Stimulated activated memory B cell treated with anti-CD40 and anti-IgM and Interleukin-4, amounts not matched to agents 10 μg/mL and 1 μg/mL and 100 μg/mL, for 72 hours (primary cell): ENCODE measurements around the gene PRDM4.

Experiments used
- ATAC-seq: fragments of 150-1000 bp; cut with Tn5 transposase; 2 replicates; pipeline ENCODE4 v1.10.0; 2021
- H3K27ac Mint-ChIP-seq: one replicate; pipeline ENCODE4 v1.8.0; 2022; ENCODE audit warnings: mild to moderate bottlenecking, mixed read lengths
- H3K27me3 Mint-ChIP-seq: one replicate; pipeline ENCODE4 v1.8.0; 2022; ENCODE audit warnings: mixed read lengths
- H3K36me3 Mint-ChIP-seq: one replicate; pipeline ENCODE4 v1.8.0; 2022; ENCODE audit warnings: mixed read lengths
- H3K4me1 Mint-ChIP-seq: one replicate; pipeline ENCODE4 v1.8.0; 2022; ENCODE audit warnings: mixed read lengths
- H3K4me3 Mint-ChIP-seq: one replicate; pipeline ENCODE4 v1.8.0; 2022; ENCODE audit warnings: mild to moderate bottlenecking, moderate library complexity, mixed read lengths
- H3K9me3 Mint-ChIP-seq: one replicate; pipeline ENCODE4 v1.8.0; 2022; ENCODE audit warnings: mixed read lengths

PRDM4 gene, protein sequence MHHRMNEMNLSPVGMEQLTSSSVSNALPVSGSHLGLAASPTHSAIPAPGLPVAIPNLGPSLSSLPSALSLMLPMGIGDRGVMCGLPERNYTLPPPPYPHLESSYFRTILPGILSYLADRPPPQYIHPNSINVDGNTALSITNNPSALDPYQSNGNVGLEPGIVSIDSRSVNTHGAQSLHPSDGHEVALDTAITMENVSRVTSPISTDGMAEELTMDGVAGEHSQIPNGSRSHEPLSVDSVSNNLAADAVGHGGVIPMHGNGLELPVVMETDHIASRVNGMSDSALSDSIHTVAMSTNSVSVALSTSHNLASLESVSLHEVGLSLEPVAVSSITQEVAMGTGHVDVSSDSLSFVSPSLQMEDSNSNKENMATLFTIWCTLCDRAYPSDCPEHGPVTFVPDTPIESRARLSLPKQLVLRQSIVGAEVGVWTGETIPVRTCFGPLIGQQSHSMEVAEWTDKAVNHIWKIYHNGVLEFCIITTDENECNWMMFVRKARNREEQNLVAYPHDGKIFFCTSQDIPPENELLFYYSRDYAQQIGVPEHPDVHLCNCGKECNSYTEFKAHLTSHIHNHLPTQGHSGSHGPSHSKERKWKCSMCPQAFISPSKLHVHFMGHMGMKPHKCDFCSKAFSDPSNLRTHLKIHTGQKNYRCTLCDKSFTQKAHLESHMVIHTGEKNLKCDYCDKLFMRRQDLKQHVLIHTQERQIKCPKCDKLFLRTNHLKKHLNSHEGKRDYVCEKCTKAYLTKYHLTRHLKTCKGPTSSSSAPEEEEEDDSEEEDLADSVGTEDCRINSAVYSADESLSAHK

DNA sequence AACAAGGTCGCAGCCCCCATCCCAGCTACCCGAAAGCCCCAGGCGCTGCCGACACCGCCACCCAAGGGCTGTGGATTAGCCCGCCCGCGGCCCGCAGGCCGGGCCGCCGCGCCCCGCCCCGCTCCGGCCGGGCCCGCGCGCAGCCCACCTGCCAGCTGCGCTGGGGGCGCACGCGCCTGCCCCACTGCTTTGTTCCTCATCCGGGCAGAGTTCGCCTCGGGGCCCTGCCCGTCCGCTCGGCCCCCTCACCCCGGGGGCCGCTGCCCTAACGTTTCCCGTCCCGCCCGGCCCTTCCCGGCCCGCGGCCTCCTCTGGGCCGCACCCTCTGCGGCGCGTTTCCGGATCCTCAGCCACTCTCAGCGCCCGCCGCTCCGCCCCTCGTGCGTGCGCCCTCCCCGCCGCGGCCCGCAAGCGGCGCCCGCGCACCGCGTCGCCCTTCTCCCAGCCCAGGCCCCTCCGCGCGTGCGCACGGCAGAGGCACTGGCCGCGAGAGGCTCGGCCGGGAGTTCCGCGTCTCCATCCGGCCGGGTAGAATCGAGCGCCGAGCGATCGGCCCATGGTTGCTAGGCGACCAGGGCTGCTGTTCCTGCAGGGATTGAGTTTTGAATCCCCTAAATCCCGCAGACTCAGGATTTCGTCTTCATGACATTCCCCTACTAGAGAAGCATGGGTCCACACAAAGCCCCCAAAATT, at the start of gene PRDM4:
PRDM4 (minus strand) TSS at position 329 of the 693 bp plus-strand sequence. CDS start 622 bp downstream, outside the sequence.
- Mint-ChIP-seq H3K4me1 (peaks cover 25% of the 10 kb centered on the region), H3K27ac (peak within 1 kb of the TSS; percentile 79), H3K27me3 (no peaks in the 10 kb centered on the region)

DNA sequence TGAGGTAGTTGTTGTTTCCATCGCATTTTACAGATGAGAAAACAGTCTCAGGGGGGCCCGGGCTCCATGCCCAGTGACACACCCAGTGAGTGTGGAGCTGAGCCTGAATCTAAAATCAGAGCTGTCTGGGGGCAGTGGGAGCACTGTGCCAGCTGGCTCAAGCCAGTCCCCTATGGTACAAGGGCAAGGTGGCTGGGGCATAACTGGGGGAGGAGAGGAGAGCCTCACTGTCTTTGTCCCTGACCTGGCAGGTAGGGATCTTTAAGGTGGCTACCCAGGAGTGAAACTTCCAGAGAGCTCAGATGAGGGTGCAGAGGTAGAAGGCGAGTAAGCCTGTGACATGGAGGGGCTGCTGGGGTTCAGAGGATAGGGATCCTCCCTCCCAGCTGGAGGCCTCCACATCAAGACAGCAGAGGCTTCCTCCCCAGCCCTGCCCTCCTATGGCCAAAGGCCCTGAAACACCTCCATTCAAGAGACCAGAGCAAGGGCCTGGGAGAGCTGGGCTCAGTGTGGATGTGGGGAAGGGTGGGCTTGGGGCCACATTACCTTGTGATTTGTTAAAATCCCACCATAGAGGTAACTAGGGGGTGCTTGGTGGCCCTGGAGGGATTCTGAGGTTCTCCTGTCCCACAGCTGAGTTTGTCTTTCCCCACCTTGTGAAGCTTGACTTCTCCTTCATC, 46.7 kb upstream of the PRDM4 start:
- Mint-ChIP-seq H3K9me3 (no peaks in the 10 kb centered on the region), H3K27ac (no peak overlapping the region), H3K36me3 (no peaks in the 10 kb centered on the region), H3K4me3 (no peak overlapping the region), H3K27me3 (no peaks in the 10 kb centered on the region), H3K4me1 (no peaks in the 10 kb centered on the region)
- ATAC-seq, result peak; percentile 39

More for the DNA sequence above, at the start of gene PRDM4:
- Mint-ChIP-seq H3K4me3 (peak within 1 kb of the TSS; percentile 91), H3K36me3 (peaks cover 8% of the 10 kb centered on the region), H3K9me3 (no peaks in the 10 kb centered on the region)
- ATAC-seq, result peak; percentile 98

DNA sequence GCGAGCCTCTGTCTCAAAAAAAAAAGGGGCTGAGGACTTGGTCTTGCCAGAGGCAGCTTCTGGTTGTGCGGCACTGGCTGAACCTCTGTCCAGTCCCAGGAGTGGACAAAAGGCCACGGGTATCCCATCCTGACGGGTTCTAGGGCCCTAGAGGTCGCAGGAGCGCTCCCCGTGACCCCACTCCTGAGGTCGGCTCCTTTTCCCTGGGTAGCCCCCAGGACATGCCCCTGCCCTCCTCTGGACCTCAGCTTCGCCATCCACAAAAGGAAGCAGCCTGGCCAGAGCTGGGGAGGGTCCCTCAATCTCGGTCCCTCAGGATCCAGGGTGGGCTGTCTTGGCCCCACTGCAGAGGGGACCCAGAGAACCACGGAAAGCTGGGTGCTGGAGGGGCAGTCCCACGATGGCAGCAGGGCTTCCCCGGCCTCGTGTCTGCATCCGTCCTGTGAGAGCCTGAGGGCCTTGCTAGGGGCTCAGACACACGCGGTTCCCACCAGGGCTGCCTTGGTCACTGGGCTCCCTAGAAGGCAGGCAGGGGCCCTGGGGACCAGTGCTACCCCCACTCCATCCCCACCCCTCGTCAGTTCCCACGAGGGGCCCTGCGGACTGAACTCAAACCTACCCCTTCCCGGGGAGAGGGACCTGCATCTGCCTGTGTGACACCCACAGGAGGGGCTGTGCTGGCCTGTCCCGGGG, 44.7 kb upstream of the PRDM4 start:
- Mint-ChIP-seq H3K27me3 (no peaks in the 10 kb centered on the region), H3K27ac (no peak overlapping the region)
- ATAC-seq, result peak; percentile 42

DNA sequence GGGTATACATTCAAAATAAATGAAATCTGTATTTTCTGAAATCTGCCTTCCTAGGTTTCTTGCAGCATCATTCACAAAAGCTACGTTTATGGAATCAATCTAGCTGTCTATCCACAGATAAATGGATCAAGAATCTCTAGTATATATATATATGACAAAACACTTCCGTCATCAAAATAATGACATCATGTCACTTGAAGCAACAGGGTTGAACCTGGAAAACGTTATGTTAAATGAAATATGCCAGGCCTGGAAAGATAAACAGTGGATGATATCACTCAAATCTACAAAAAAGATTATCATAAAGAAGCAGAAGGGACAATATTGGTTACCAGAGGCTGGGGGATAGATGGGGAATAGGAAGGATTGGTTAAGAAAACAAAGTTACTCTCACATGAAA, 42.2 kb upstream of the PRDM4 start:
- Mint-ChIP-seq H3K27me3 (no peaks in the 10 kb centered on the region), H3K9me3 (no peaks in the 10 kb centered on the region), H3K36me3 (no peaks in the 10 kb centered on the region), H3K4me3 (no peak overlapping the region), H3K4me1 (peaks cover 10% of the 10 kb centered on the region), H3K27ac (no peak overlapping the region)
- ATAC-seq, result no peak

More for the DNA sequence above, 44.7 kb upstream of the PRDM4 start:
- Mint-ChIP-seq H3K9me3 (no peaks in the 10 kb centered on the region), H3K36me3 (no peaks in the 10 kb centered on the region), H3K4me3 (no peak overlapping the region), H3K4me1 (peaks cover 7% of the 10 kb centered on the region)

DNA sequence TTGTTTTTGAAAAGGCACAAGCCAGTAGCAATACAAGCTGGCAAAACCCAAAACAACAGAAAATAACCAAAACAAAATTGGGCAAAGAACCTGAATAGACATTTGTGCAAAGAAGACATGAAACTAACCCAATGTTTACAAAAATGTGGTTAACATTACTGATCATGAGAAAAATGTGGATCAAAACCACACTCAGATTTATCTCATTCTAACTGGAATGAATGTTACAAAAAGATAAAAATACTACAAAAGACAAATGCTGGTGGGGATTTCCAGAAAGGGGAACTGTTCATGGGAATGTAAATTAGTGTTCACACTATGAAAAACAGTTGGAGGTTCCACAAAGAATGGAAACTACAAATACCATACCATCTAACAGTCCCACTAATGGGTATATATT, 40.2 kb upstream of the PRDM4 start:
- ATAC-seq, result no peak
- Mint-ChIP-seq H3K9me3 (no peaks in the 10 kb centered on the region), H3K36me3 (no peaks in the 10 kb centered on the region), H3K4me3 (no peak overlapping the region), H3K4me1 (peaks cover 10% of the 10 kb centered on the region), H3K27ac (no peak overlapping the region), H3K27me3 (no peaks in the 10 kb centered on the region)

DNA sequence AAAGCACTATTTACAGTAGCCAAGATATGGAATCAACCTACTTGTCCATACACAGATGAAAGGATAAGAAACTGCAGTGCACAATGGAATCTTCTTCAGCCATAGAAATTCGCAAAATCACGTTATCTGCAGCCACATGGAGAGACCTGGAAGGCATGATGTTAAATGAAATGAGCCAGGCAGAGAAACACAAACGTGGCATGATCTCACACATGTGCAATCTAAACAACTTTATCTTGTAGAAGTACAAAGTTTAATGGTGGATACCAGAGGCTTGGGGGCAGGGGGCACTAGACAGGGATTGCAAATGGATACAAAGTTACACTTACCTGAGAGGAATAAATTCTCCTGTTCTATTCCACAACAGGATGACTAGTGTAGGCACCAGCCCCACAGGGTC, 37.6 kb upstream of the PRDM4 start:
- ATAC-seq, result no peak
- no peak overlapping the region for H3K4me3 Mint-ChIP-seq

DNA sequence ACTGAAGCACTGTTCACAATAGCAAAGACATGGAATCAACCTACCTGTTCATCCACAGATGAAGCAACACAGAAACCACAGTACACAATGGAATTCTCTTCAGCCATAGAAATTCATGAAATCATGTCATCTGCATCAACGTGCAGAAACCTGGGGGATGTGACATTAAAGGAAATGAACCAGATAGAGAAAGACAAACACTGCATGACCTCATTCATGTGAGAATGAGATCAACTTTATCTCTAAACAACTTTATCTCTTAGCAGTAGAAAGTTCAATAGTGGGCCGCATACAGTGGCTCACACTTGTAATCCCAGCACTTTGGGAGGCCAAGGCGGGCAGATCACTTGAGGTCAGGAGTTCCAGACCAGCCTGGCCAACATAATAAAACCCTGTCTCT, 33.5 kb upstream of the PRDM4 start:
- no peak for ATAC-seq
- Mint-ChIP-seq H3K9me3 (peaks cover 2% of the 10 kb centered on the region), H3K36me3 (peaks cover 10% of the 10 kb centered on the region), H3K4me1 (no peaks in the 10 kb centered on the region), H3K4me3 (no peak overlapping the region), H3K27me3 (peaks cover 18% of the 10 kb centered on the region), H3K27ac (no peak overlapping the region)

More for the DNA sequence above, 37.6 kb upstream of the PRDM4 start:
- Mint-ChIP-seq H3K27ac (no peak overlapping the region), H3K4me1 (peaks cover 10% of the 10 kb centered on the region), H3K27me3 (peaks cover 2% of the 10 kb centered on the region), H3K9me3 (no peaks in the 10 kb centered on the region), H3K36me3 (no peaks in the 10 kb centered on the region)

DNA sequence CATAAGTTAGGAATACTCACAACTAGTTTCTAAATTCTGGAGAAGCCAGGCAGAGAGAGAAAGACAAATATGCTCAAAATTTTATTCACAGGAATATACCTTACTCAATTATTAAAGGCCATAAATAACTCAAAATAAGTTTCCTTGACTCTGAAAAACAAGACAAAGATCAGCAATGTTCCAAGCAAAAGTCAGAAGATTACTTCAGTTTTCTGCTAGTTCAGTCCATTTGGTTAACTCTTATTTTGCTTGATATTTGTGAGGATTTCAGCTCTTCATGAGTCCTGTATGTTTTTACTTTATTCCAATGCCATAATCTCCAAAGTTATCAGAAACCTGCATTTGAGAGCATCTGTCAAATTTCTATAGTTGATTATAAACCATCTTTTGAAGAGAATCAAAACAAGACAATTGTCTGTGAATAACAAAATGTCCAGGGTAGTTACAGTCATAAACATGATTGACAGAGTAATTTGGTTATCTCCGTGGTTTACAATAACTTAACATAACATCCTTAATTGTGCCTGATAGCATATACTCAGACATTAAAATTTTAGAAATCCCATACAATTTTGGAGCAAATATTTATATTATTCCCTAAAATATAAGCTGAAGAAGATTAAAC, 30.6 kb upstream of the PRDM4 start:
- Mint-ChIP-seq H3K27me3 (peaks cover 28% of the 10 kb centered on the region), H3K9me3 (peaks cover 2% of the 10 kb centered on the region), H3K4me3 (no peak overlapping the region), H3K4me1 (no peaks in the 10 kb centered on the region), H3K27ac (no peak overlapping the region), H3K36me3 (peaks cover 10% of the 10 kb centered on the region)
- ATAC-seq, result no peak

DNA sequence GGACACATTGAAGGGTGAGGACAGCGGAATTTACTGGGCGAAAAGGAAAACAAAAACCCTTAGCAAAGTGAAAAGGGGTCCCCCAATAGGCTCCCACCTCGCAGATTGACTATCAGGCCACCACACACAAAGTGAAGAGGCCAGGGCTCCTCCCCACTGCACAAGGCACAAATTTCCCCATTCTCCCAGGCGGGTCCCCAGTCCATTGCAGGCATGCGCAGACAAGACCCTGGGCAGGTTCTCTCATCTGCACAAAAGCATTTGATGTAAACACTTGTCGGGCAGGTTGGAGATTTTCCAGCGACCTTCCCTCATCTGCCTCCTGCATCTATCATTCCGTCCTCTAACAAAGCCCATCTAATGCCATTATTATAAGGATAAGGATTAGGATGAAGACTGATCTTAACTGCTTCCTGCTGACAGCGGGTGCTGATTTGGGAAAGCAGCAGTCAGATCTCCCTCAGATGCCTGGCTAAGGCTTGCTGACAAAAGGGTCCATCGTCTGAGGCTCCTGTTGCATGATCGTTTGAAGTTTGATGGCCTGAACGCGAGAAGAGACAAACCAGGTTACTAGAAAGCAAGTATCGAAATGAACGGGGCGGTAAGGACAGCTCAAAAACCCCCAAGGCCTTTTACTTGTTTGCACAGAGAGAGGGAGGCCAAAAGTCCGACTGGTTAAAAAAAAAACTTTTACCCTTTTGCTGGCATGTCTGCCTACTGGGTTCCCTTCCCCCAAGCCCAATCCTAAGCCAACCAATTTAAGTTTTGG, 27.9 kb upstream of the PRDM4 start:
- Mint-ChIP-seq H3K9me3 (peaks cover 2% of the 10 kb centered on the region), H3K36me3 (peaks cover 10% of the 10 kb centered on the region), H3K4me1 (peaks cover 5% of the 10 kb centered on the region), H3K4me3 (no peak overlapping the region), H3K27ac (no peak overlapping the region), H3K27me3 (peaks cover 28% of the 10 kb centered on the region)
- no peak for ATAC-seq

DNA sequence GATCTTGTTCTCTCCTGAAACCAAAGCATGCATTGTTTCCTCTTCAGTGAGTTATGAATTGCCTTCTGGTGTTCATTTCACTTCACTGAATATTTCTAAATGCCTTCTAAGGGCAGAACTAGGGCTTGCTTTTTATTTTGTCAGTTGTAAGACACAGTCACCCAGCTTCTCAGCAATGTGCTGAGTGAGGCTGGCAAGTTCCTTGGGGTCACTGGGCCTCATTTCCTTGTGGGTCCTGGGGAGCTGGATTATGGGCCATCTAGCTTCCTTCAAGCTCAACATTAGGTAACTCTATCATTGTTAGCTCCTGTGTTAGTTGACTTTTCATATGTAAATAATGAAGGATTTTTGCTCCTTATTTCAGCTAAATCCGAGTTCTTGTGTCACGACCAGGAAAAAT, 27.3 kb upstream of the PRDM4 start:
- Mint-ChIP-seq H3K9me3 (peaks cover 2% of the 10 kb centered on the region), H3K27me3 (peaks cover 23% of the 10 kb centered on the region), H3K4me3 (no peak overlapping the region), H3K4me1 (peaks cover 11% of the 10 kb centered on the region), H3K36me3 (peaks cover 10% of the 10 kb centered on the region), H3K27ac (no peak overlapping the region)
- ATAC-seq, result no peak

DNA sequence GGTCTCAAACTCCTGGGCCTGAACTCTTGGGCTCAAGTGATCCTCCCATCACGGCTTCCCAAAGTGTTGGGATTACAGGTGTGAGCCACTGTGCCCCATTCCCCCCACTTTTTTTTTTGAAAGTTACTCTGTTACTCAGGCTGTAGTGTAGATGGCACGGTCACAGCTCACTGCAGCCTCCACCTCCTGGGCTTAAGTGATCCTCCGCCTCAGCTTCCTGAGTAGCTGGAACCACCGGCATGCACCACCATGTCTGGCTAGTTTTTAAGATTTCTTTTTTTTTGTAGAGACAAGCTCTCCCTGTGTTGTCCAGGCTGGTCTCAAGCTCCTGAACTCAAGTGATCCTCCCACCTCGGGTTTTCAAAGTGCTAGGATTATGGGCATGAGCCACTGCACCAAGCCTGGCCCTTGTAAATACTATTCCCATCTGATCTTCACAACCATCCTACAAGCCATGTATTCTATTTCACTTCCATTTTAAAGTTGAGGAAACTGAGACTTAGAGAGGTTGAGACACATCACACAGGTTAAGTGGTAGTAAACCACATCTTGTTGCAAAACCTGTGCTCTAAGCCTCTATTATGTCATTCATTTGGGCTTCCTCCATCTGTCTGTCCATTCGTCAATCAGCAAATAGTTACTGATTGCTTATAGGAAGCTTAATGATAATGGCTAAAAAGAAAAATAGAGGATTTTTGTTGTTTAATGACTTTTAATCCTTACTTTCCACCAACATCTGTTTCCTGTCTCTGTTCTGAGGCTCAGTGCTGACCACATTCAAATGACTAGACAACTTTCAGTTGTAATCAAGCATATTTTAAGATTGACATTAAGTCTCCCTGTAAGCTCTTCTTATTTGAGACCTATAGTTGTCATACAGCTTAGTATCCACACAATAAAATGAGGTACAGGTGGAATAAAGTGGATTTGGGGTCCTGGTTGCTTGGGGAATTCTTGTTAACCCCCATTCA, 22.8 kb upstream of the PRDM4 start:
- Mint-ChIP-seq H3K27ac (peak overlapping the region; percentile 36), H3K36me3 (no peaks in the 10 kb centered on the region), H3K9me3 (no peaks in the 10 kb centered on the region), H3K4me1 (peaks cover 34% of the 10 kb centered on the region), H3K27me3 (peaks cover 3% of the 10 kb centered on the region), H3K4me3 (peak overlapping the region; percentile 9)
- no peak for ATAC-seq

DNA sequence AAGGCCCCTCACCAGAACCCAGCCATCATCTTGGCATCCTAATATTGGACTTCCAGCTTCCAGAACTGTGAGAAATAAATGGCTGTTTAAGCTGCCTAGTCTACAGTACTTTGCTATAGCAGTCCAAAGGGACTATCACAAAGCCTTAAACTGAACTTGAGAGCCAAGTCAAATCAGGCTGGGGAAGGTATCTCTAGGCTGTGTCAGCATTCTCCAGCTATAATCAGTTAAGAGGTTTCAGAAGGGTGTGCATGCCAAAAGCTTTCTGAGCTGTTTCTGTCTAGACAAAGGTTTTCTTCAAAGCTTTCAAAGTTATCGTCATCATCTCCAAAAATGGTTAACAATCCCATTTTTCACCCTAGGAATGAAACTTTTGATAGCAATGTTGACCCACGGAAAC, 21.1 kb upstream of the PRDM4 start:
- no peak overlapping the region for H3K4me3 Mint-ChIP-seq
- peaks cover 37% of the 10 kb centered on the region for H3K4me1 Mint-ChIP-seq
- H3K36me3 Mint-ChIP-seq, result no peaks in the 10 kb centered on the region
- H3K9me3 Mint-ChIP-seq, result no peaks in the 10 kb centered on the region
- ATAC-seq, result no peak
- no peak overlapping the region for H3K27ac Mint-ChIP-seq
- H3K27me3 Mint-ChIP-seq, result peaks cover 5% of the 10 kb centered on the region
